ENCODE data around the gene SMR3B. TPM values are rescaled to one million over a fixed set of nuclear protein-coding genes. Genes with fewer than 3 reads are reported as not detected.

The SMR3B gene
- total and polyA plus RNA-seq, 2 of the 8 experiments (the other 6 are each of a cell fraction or from before 2014, with no cell fraction given): not detected

- TF ChIP-seq CEBPB (IDR thresholded peaks at IDR 0.05; ENCODE audit: low read depth, low read length): no peak
- TF ChIP-seq POU5F1 (IDR thresholded peaks at IDR 0.05; ENCODE audit: low read depth, low read length): no peak
Observed at GRCh38 chr4:70392057-70392776, 9.3 kb downstream of the SMR3B start (continued).

Data from H1 (cell line).